GM21786 (cell line): Measurements from ENCODE around the gene DLX4.

ENCODE experiments used
- ATAC-seq: cut with Tn5 transposase; IDR thresholded peaks from one replicate; pipeline ENCODE4 v1.9.1; 2021; ENCODE audit not compliant: unreplicated experiment

DLX4 gene

GRCh38 chr17:49985310-49985990 is 16.5 kb downstream of the DLX4 start:
- ATAC-seq: no peak

- ATAC-seq: no peak
Measured at GRCh38 chr17:49986396-49987289, 17.7 kb downstream of the DLX4 start.

- ATAC-seq: no peak
Measured at GRCh38 chr17:49987290-49987585, 18.2 kb downstream of the DLX4 start.

GRCh38 chr17:49987681-49988441 is 18.9 kb downstream of the DLX4 start:
- no peak for ATAC-seq

- ATAC-seq: no peak
Measured at GRCh38 chr17:49989518-49989880, 20.5 kb downstream of the DLX4 start.

GRCh38 chr17:49990331-49990730 is 21.3 kb downstream of the DLX4 start:
- no peak for ATAC-seq

GRCh38 chr17:49990921-49991320 is 21.9 kb downstream of the DLX4 start:
- no peak for ATAC-seq

- ATAC-seq: no peak
Measured at GRCh38 chr17:49991409-49991808, 22.4 kb downstream of the DLX4 start.

- ATAC-seq: no peak
Measured at GRCh38 chr17:49992191-49992932, 23.4 kb downstream of the DLX4 start.

GRCh38 chr17:49992933-49993422 is 24.0 kb downstream of the DLX4 start:
- no peak for ATAC-seq

- no peak for ATAC-seq
Measured at GRCh38 chr17:49993423-49994060, 24.6 kb downstream of the DLX4 start.

- no peak for ATAC-seq
Measured at GRCh38 chr17:49994085-49995054, 25.4 kb downstream of the DLX4 start.

- no peak for ATAC-seq
Measured at GRCh38 chr17:49995055-49995738, 26.2 kb downstream of the DLX4 start, which contains the start of gene DLX3. DLX3 (minus strand) TSS chr17:49995224; CDS start chr17:49994998, 226 bp downstream.

GRCh38 chr17:49996121-49996494 is 27.1 kb downstream of the DLX4 start:
- ATAC-seq: no peak

- ATAC-seq: no peak
Measured at GRCh38 chr17:49996495-49997300, 27.7 kb downstream of the DLX4 start.

GRCh38 chr17:49997301-49997650 is 28.3 kb downstream of the DLX4 start:
- ATAC-seq: no peak

GRCh38 chr17:49997773-49998703 is 29.0 kb downstream of the DLX4 start:
- peak; percentile 58 for ATAC-seq
